OCI-LY7 (cell line): ENCODE measurements around the gene GPHA2. TPM values are rescaled to one million over a fixed set of nuclear protein-coding genes. Genes with fewer than 3 reads are reported as not detected.

Experiments
- BruUV-seq: library from RNA; stranded (reverse); fragments of 400-500 nt; replicated peaks from 2 replicates; lab custom pipeline; 2021; lab: Mats Ljungman, UMichigan
- CTCF ChIA-PET: fragments of 300-600 bp; sonication (Branson Sonifier 250); formaldehyde crosslinking; loops from one replicate; lab custom pipeline; 2022; ENCODE audit warnings: antibody characterized with exemption; ENCODE audit not compliant: unreplicated experiment; lab: Charles Lee
- POLR2A ChIA-PET: fragments of 300-600 bp; sonication (Branson Sonifier 250); formaldehyde crosslinking; loops from one replicate; lab custom pipeline; 2022; ENCODE audit warnings: antibody characterized with exemption; lab: Charles Lee
- DNase-seq: peaks from one replicate; pipeline ENCODE4 v3.0.0-alpha.2; 2015; ENCODE audit warnings: low spot score
- H2AFZ ChIP-seq: fragments of 200-600 bp; sonication (generic), shearing (Covaris generic); 2 replicates; pipeline ENCODE4 v1.6.1; 2014; ENCODE audit warnings: mild to moderate bottlenecking, antibody characterized with exemption, low read length, moderate library complexity
- H3K27ac ChIP-seq: fragments of 200-600 bp; sonication (generic); 2 replicates; pipeline ENCODE4 v1.5.1; 2014; ENCODE audit warnings: mixed run types, low read depth, mild to moderate bottlenecking, moderate library complexity, low read length, inconsistent platforms; ENCODE audit not compliant: poor library complexity, severe bottlenecking
- H3K36me3 ChIP-seq: fragments of 200-600 bp; sonication (generic); 2 replicates; pipeline ENCODE4 v1.6.1; 2014; ENCODE audit warnings: mild to moderate bottlenecking, antibody characterized with exemption, low read length, moderate library complexity, mixed read lengths; ENCODE audit not compliant: insufficient read depth
- H3K4me1 ChIP-seq: fragments of 200-600 bp; sonication (generic); 2 replicates; pipeline ENCODE4 v1.5.1; 2014; ENCODE audit warnings: mild to moderate bottlenecking, low read length; ENCODE audit not compliant: insufficient read depth, poor library complexity, severe bottlenecking
- H3K4me2 ChIP-seq: fragments of 200-600 bp; sonication (generic); 2 replicates; pipeline ENCODE4 v1.6.1; 2014; ENCODE audit warnings: mild to moderate bottlenecking, low read length
- H3K4me3 ChIP-seq: fragments of 200-600 bp; sonication (generic); 2 replicates; pipeline ENCODE4 v1.5.1; 2014; ENCODE audit warnings: mild to moderate bottlenecking, low read depth, low read length; ENCODE audit not compliant: poor library complexity, severe bottlenecking
- H3K79me2 ChIP-seq: fragments of 200-600 bp; sonication (generic); 2 replicates; pipeline ENCODE4 v1.6.1; 2016; ENCODE audit warnings: low read depth, mild to moderate bottlenecking, low read length, moderate library complexity, mixed read lengths; ENCODE audit not compliant: insufficient read depth
- H3K9me2 ChIP-seq: fragments of 200-600 bp; sonication (generic); 2 replicates; pipeline ENCODE4 v1.6.1; 2016; ENCODE audit warnings: mild to moderate bottlenecking, low read length, mixed read lengths; ENCODE audit not compliant: insufficient read depth
- H3K9me3 ChIP-seq: fragments of 200-600 bp; sonication (generic); 2 replicates; pipeline ENCODE4 v1.6.1; 2014; ENCODE audit warnings: mild to moderate bottlenecking, mixed run types, low read length, mixed read lengths
- H4K20me1 ChIP-seq: fragments of 200-600 bp; sonication (generic); 2 replicates; pipeline ENCODE4 v1.6.1; 2014; ENCODE audit warnings: mild to moderate bottlenecking, antibody characterized with exemption, low read length, moderate library complexity, mixed read lengths; ENCODE audit not compliant: insufficient read depth
- CTCF ChIP-seq: fragments of 200-600 bp; sonication (generic); conservative IDR thresholded peaks from 2 replicates; pipeline ENCODE4 v1.5.1; 2014; ENCODE audit warnings: mild to moderate bottlenecking, antibody characterized with exemption, low read length, moderate library complexity, mixed read lengths
- EZH2phosphoT487 ChIP-seq: fragments of 200-600 bp; sonication (generic); IDR thresholded peaks from 2 replicates; pipeline ENCODE4 v1.6.1; 2018; ENCODE audit warnings: low read depth, borderline replicate concordance, mild to moderate bottlenecking, mixed run types, antibody characterized with exemption, low read length, moderate library complexity, mixed read lengths
- intact Hi-C: fragments of 100-400 bp; cut with micrococcal nuclease; formaldehyde crosslinking; loops from one replicate; pipeline ENCODE4 v1.10.0; 2022; ENCODE audit not compliant: unreplicated experiment
- total RNA-seq, 2 experiments: library from RNA; depleted of rRNA in 1 of 2; stranded (reverse); fragments of >200 nt in 1 of 2; shearing (Covaris generic) in 1 of 2; gene quantifications; 2 replicates each; pipeline ENCODE4 v1.2.3, GENCODE V29; 2014 to 2022

GPHA2 gene
- total RNA-seq, 2 experiments from 2014 or later = not detected

GRCh38 chr11:64951529-64951928 is 15.8 kb upstream of the GPHA2 start:
- no peak for DNase-seq
- H3K79me2 ChIP-seq = no peaks in the 10 kb centered on the region
- ChIA-PET POLR2A (interaction anchor here (0.6 to 2.2 kb wide), 3 partner anchors 12 to 278 kb away, joined by 3 to 5 read pairs (median 5); no protein-coding TSS in a partner anchor), CTCF (no interaction called here)
- TF ChIP-seq CTCF = no peak
- no peak overlapping the region for H3K4me3 ChIP-seq
- no peak overlapping the region for H2AFZ ChIP-seq
- no TSS peak for BruUV-seq
- no peak overlapping the region for H3K4me2 ChIP-seq
- no peaks in the 10 kb centered on the region for H3K36me3 ChIP-seq
- intact Hi-C loops = no loop called here
- H3K9me3 ChIP-seq = no peaks in the 10 kb centered on the region
- peaks cover under 1% of the 10 kb centered on the region for H3K4me1 ChIP-seq
- H3K27ac ChIP-seq = no peak overlapping the region
- H4K20me1 ChIP-seq = no peaks in the 10 kb centered on the region
- H3K9me2 ChIP-seq = no peaks in the 10 kb centered on the region

GRCh38 chr11:64947208-64947814 is 11.6 kb upstream of the GPHA2 start:
- H3K9me2 ChIP-seq = no peaks in the 10 kb centered on the region
- peaks cover 7% of the 10 kb centered on the region for H3K4me1 ChIP-seq
- BruUV-seq = no TSS peak
- ChIA-PET POLR2A (no interaction called here), CTCF (no interaction called here)
- no peak overlapping the region for H2AFZ ChIP-seq
- H3K79me2 ChIP-seq = no peaks in the 10 kb centered on the region
- H3K4me3 ChIP-seq = no peak overlapping the region
- intact Hi-C loops = loop anchor here (1.0 kb wide), 1 partner anchor 36 kb away; no protein-coding TSS in a partner anchor
- H3K4me2 ChIP-seq = no peak overlapping the region
- H3K36me3 ChIP-seq = no peaks in the 10 kb centered on the region
- TF ChIP-seq CTCF (no peak), EZH2phosphoT487 (no peak)
- DNase-seq = no peak
- H3K9me3 ChIP-seq = no peaks in the 10 kb centered on the region
- H4K20me1 ChIP-seq = no peaks in the 10 kb centered on the region
- no peak overlapping the region for H3K27ac ChIP-seq

GRCh38 chr11:64936539-64936938 is 846 bp upstream of the GPHA2 start:
- no peak overlapping the region for H3K27ac ChIP-seq
- DNase-seq = no peak
- no peak for TF ChIP-seq CTCF
- TF ChIP-seq EZH2phosphoT487 = no peak
- ChIA-PET POLR2A (no interaction called here), CTCF (interaction anchor here (0.5 kb wide), 1 partner anchor 9 kb away, joined by 5 read pairs; no protein-coding TSS in a partner anchor)
- H3K9me2 ChIP-seq = no peaks in the 10 kb centered on the region
- H2AFZ ChIP-seq = no peak overlapping the region
- H3K4me1 ChIP-seq = no peaks in the 10 kb centered on the region
- no peak overlapping the region for H3K4me3 ChIP-seq
- no peaks in the 10 kb centered on the region for H3K36me3 ChIP-seq
- BruUV-seq = no TSS peak
- no peaks in the 10 kb centered on the region for H4K20me1 ChIP-seq
- intact Hi-C loops = no loop called here
- no peak overlapping the region for H3K4me2 ChIP-seq
- no peaks in the 10 kb centered on the region for H3K79me2 ChIP-seq
- no peaks in the 10 kb centered on the region for H3K9me3 ChIP-seq
